Measurements from ENCODE around the gene UNC5B.

Gene UNC5B

GRCh38 chr10:71348850-71349249 lies 136.5 kb downstream of the UNC5B start:
- DNase-seq, result no peak

DNA sequence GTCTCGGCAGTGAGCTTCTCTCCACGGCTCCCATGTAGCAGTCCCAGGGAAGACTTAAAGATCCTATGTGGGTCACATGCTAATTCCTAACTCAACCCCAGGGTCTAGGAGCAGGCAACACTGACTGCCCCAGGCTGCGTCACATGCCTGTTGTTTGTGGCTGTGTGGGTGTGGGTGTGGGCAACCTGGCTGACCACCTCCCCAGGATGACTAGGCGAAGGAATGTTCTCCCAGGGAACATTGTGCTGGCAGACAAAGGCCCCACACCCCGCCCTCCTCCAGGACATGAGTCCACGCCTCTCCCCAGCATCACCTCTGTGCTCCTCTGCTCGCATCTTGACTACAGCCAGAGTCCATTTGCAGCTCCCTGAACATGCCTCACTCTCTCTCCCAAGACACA lies 137.0 kb downstream of the UNC5B start:
- DNase-seq, result no peak

GRCh38 chr10:71351087-71351486 lies 138.7 kb downstream of the UNC5B start:
- DNase-seq, result no peak

GRCh38 chr10:71351628-71352319 lies 139.4 kb downstream of the UNC5B start:
- no peak for DNase-seq
